ENCODE data around the gene MMP20. TPM values are rescaled to one million over a fixed set of nuclear protein-coding genes. Genes with fewer than 3 reads are reported as not detected.

Gene MMP20
- total and polyA plus RNA-seq, 2 experiments from 2014 or later, result not detected

GRCh38 chr11:102591160-102591718 lies 33.9 kb downstream of the MMP20 start:
- no peak overlapping the region for H3K27ac Mint-ChIP-seq
- H3K9me3 Mint-ChIP-seq, result no peaks in the 10 kb centered on the region
- no peak for ATAC-seq
- H3K36me3 Mint-ChIP-seq (ENCODE audit: low read depth), result no peaks in the 10 kb centered on the region
- Histone ChIP-seq H3K4me1 (ENCODE audit: insufficient read depth) (no peaks in the 10 kb centered on the region; the same call in 1 of the 2 replicates), H3K36me3 (ENCODE audit: insufficient read depth) (no peaks in the 10 kb centered on the region), H3K4me3 (no peak overlapping the region), H4K20me1 (replicated peaks; ENCODE audit: insufficient read depth) (no peaks in the 10 kb centered on the region), H3K4me2 (no peak overlapping the region), H3K27me3 (ENCODE audit: insufficient read depth) (no peaks in the 10 kb centered on the region), H2AFZ (peak overlapping the region; percentile 24; the same call in 1 of the 2 replicates), H3F3A (replicated peaks; ENCODE audit: low read depth) (no peaks in the 10 kb centered on the region), H3K27ac (ENCODE audit: low read depth) (no peak overlapping the region), H3K9me2 (ENCODE audit: insufficient read depth) (no peaks in the 10 kb centered on the region; the same call in 1 of the 2 replicates), H3K79me2 (replicated peaks; ENCODE audit: insufficient read depth) (no peaks in the 10 kb centered on the region)
- H3K27me3 Mint-ChIP-seq (ENCODE audit: insufficient read depth, low read depth, poor library complexity), result no peaks in the 10 kb centered on the region
- H3K4me1 Mint-ChIP-seq, result no peaks in the 10 kb centered on the region; the same call in 1 of the 3 replicates
- TF ChIP-seq JUNB (IDR thresholded peaks at IDR 0.05; ENCODE audit: unreplicated experiment) (no peak), ZNF331 (CRISPR knock-in tag; IDR thresholded peaks at IDR 0.05; ENCODE audit: low read depth) (no peak), STAT1 (IDR thresholded peaks at IDR 0.05; ENCODE audit: unreplicated experiment) (no peak), NANOG (IDR thresholded peaks at IDR 0.05; ENCODE audit: borderline replicate concordance) (no peak), EZH2phosphoT487 (IDR thresholded peaks at IDR 0.05; ENCODE audit: unreplicated experiment) (no peak), POLR2AphosphoS5 (IDR thresholded peaks at IDR 0.05; ENCODE audit: low read depth) (no peak), ZNF114 (CRISPR knock-in tag; IDR thresholded peaks at IDR 0.05) (no peak), CTCF (conservative IDR thresholded peaks at IDR 0.05; ENCODE audit: low read depth in 2 of 2) (no peak), ZNF462 (CRISPR knock-in tag; IDR thresholded peaks at IDR 0.05) (no peak), REST (IDR thresholded peaks at IDR 0.05; ENCODE audit: unreplicated experiment) (no peak), ETS1 (IDR thresholded peaks at IDR 0.05) (no peak)
- H3K4me3 Mint-ChIP-seq, result no peak overlapping the region
- DNase-seq (ENCODE audit: low spot score), result peak; percentile 14
